ENCODE measurements around the gene PIGU.
"Not testable (repeated sequence)": the region's sequence is repeated elsewhere in the genome, so short reads cannot be mapped to it uniquely, and the experiment has no call there.

PIGU gene

DNA sequence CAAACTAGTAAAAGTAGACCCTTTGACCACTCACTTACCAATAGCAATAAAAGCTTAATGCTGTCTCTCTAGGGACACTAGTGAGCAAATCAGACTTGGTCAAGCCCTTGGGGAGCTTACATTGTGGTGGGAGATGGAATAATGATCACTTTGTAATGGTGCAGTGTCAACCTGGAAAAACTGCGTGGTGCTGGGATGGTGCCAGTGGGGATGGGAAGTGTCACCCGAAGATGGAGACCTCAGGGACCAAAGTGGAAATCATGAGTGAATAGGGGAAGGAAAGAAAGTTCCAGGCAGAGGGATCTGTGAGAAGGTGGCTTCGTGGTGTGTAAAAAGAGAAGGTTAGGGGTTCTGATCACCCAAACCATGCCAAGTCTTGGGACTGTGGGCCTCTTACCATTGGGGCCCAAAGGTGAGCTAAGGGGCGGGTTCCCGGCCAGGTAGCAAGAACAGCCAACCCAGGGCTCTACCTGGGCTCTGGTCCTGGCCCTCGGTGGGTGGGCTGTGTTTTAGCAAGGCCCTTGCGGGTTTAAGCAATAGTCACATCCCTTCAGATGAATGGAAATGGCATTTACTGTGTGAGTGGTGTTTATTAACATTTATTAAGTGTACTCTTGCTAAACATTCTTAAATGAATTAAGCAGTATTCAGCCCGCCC, 145.2 kb downstream of the PIGU start:
- no peak for DNase-seq
- in situ Hi-C loops (cut with HindIII; ENCODE audit: low pct_ligation_motif_present, low pct_unique_long_range_greater_than_20kb, low sequenced_read_pairs): no loop called here

- in situ Hi-C loops (cut with HindIII; ENCODE audit: low pct_ligation_motif_present, low pct_unique_long_range_greater_than_20kb, low sequenced_read_pairs): no loop called here
- no peak for DNase-seq
Observed at GRCh38 chr20:34530342-34530741, 146.6 kb downstream of the PIGU start.

DNA sequence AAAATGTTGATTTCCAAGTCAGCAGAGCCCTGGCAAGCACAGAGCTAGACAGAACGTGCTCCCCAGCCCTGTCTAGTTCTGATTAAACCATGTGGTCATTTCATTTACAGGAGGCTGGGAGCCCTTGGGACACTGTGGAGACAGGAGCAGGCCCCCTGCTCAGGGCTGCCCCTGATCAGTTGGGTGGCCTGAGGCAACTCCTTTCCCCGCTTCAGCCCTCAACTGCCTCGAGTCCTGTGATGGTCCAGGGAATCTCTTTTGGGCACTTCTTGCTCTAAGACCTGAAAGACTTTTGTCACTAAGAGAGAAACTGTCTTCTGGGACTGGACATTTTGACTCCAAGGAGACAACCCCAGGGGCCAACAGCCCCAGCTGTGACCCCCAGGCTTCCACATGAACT, 147.2 kb downstream of the PIGU start:
- no peak for DNase-seq
- in situ Hi-C loops (cut with HindIII; ENCODE audit: low pct_ligation_motif_present, low pct_unique_long_range_greater_than_20kb, low sequenced_read_pairs): no loop called here

DNA sequence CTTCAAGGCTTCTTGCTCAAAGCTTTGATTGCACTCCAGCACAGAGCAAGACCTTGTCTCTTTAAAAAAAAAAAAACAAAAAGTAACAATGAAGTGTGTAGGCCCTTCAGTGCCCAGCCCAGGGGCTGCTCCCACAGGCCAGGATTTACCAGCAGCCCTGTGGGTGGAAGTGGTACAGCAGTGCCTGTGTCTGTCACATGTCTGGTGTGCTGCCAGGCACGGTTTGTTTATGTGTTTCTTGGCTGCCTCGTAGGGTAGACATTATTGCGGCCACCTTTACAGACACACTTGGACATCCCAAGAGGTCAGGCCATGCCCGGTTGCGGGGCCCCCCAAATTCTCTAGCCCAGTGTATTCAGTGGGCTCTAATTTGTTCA, 148.0 kb downstream of the PIGU start:
- DNase-seq: no peak
- in situ Hi-C loops (cut with HindIII; ENCODE audit: low pct_ligation_motif_present, low pct_unique_long_range_greater_than_20kb, low sequenced_read_pairs): no loop called here

DNA sequence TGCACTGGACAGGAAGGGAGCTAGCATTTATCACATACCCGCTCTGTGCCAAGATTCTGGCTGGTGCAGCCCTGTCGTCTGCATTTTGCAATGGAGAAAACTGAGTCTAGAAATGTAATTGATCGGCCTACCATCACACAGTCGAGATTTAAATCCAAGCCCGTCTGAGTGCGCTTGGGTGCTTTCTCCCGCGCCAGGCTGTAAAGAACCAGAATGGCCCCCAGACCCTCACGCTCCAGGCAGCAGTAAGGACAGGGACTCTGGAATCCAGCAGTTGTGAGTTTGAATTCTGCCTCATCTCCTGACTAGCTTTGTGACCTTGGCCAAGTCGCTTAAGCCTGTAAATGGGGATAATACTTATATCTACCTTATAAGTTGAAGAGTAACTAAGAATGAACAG, 149.9 kb downstream of the PIGU start:
- no peak for DNase-seq
- in situ Hi-C loops (cut with HindIII; ENCODE audit: low pct_ligation_motif_present, low pct_unique_long_range_greater_than_20kb, low sequenced_read_pairs): no loop called here

- in situ Hi-C loops (cut with HindIII; ENCODE audit: low pct_ligation_motif_present, low pct_unique_long_range_greater_than_20kb, low sequenced_read_pairs): no loop called here
- no peak for DNase-seq
Observed at GRCh38 chr20:34526466-34526865, 150.4 kb downstream of the PIGU start.

DNA sequence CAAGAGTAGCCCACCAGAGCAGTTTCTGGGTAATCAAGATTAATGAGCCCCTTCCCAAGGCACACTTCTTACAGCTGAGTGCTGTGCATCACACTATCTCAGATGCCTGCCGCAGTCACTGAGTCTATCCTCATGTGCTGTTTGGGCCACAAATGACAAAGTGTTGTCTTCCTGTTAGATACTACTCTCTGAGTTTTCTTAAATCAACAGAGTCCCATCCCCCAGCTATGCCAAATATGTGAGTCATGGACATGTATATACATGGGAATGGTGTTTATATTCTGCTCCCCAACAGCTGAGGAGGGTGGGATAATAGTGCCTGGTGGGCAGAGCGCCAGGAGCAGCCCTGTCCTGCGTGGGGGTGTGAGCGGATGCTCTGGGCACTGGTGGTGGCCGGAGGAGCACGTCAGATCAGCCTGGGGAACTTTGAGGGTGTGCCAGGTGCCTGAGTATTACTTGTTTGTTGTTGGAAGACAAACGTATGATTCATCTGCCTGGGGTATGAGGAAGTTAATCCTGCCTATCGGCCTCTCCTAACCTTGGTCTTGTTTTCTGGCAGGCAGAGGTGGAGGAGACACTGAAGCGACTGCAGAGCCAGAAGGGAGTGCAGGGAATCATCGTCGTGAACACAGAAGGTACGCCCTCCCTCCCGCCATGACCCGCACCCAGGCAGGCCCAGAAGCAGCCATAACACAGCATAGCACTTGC, 151.0 kb downstream of the PIGU start:
- in situ Hi-C loops (cut with HindIII; ENCODE audit: low pct_ligation_motif_present, low pct_unique_long_range_greater_than_20kb, low sequenced_read_pairs): no loop called here
- peak; percentile 93 for DNase-seq

DNA sequence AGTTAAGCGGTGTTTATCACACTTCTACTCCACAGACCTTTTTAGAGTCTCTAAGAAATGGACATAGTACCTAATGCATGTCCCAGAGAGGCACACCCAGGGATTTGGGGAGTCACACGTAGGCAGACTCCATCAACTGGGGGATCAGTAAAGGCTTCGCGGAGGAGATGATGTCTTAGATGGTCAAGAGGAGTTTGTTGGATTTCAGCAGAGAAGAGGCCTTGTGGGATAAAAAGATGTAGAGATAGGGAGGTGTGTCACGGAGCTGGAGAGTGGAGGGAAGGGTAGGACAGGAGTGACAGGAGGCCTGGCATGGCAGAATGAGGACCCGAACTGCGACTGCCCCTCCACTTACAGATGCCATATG, 151.6 kb downstream of the PIGU start:
- no peak for DNase-seq
- in situ Hi-C loops (cut with HindIII; ENCODE audit: low pct_ligation_motif_present, low pct_unique_long_range_greater_than_20kb, low sequenced_read_pairs): no loop called here

DNA sequence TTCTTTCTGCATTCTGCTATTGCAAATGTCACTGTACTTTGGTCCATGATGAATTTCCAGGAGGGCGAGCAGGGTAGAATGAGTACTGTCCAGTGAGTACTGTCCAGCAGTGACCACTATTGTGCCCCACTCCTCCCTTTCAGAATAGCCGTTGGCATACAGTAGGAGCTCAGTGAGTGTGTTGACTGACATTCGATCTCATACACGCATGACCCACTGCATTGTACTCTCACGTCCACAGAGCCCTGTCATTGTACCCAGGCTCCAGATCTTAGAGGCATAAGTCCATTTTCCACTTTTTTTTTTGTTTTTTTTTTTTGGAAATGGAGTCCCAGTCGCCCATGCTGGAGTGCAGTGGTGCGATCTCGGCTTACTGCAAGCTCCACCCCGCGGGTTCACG, 152.5 kb downstream of the PIGU start:
- no peak for DNase-seq
- in situ Hi-C loops (cut with HindIII; ENCODE audit: low pct_ligation_motif_present, low pct_unique_long_range_greater_than_20kb, low sequenced_read_pairs): no loop called here

DNA sequence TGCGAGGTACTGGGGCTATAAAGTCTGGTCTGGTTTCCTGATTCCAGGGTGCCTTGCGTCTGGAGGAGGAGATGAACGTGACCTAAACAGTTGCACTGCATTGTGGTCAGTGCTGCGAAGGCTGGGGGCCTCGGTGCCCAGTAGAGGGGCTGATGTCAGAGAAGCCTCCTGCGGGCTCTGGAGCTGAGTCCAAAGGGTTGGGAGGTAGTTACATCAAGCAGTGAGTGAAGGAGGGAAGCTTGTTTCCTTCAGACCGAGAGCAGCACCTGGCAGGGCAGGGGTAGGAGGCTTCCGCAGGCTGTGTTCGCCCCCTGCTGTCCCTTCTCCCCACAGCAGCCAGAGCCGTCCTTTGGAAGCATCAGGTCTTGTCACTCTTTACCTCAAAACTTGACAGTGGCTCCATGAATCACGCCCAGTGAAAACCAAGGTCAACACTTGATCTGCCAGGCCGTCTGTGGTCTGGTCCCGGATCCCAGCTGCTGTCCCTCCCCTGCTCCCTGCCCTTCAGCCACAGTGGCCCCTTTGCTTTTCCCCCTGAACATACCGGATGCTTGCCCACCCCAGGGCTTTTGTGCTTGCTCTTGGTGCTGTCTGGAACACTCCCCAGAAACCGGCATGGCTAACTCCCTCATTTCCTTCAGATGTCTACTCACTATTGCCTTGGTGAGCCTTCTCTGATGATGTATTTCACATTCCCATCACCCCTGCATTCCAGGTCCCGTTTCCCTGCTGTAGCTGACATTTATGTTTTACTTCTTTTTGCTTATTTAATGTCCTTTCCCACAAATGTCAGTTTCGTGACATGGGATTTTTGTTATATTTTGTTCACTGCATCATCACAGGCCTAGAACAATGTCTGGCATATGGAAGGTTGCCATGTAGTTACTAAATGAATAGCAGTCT, 153.7 kb downstream of the PIGU start:
- peak; percentile 57 for DNase-seq
- in situ Hi-C loops (cut with HindIII; ENCODE audit: low pct_ligation_motif_present, low pct_unique_long_range_greater_than_20kb, low sequenced_read_pairs): no loop called here

DNA sequence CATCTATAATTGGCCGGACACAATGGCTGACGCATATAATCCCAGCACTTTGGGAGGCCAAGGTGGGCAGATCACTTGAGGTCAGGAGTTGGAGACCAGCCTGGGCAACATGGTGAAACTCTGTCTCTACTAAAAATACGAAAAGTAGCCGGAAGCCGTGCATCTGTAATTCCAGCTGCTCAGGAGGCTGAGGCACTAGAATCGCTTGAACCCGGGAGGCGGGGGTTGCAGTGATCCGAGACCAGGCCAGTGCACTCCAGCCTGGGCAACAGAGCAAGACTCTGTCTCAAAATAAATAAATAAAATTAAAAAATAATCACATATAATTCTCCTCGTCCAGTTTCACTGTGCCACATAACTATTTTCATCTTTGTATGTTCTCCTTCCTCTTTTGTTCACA, 157.1 kb downstream of the PIGU start:
- in situ Hi-C loops (cut with HindIII; ENCODE audit: low pct_ligation_motif_present, low pct_unique_long_range_greater_than_20kb, low sequenced_read_pairs); DNase-seq: not testable (repeated sequence)

GRCh38 chr20:34518863-34519262, 158.0 kb downstream of the PIGU start:
- DNase-seq; in situ Hi-C loops (cut with HindIII; ENCODE audit: low pct_ligation_motif_present, low pct_unique_long_range_greater_than_20kb, low sequenced_read_pairs): not testable (repeated sequence)

DNA sequence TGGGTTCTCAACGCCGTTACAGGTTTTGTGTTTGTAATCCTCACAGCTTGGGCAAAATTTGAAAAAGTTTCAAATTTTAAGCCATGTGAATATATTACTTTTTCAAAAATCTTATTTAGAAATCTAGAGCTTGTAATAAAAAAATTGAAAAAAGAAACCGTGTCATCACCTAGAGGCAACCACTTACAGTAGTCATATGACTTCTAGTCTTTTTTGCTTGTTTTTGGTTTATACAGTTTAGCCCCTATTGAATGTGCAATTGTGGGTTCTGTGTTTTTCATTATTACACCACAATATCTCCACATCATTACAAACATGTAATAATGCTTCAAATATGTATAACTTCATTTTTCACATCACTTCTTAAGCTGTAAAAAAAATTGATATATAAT, 159.8 kb downstream of the PIGU start:
- in situ Hi-C loops (cut with HindIII; ENCODE audit: low pct_ligation_motif_present, low pct_unique_long_range_greater_than_20kb, low sequenced_read_pairs): no loop called here
- no peak for DNase-seq

DNA sequence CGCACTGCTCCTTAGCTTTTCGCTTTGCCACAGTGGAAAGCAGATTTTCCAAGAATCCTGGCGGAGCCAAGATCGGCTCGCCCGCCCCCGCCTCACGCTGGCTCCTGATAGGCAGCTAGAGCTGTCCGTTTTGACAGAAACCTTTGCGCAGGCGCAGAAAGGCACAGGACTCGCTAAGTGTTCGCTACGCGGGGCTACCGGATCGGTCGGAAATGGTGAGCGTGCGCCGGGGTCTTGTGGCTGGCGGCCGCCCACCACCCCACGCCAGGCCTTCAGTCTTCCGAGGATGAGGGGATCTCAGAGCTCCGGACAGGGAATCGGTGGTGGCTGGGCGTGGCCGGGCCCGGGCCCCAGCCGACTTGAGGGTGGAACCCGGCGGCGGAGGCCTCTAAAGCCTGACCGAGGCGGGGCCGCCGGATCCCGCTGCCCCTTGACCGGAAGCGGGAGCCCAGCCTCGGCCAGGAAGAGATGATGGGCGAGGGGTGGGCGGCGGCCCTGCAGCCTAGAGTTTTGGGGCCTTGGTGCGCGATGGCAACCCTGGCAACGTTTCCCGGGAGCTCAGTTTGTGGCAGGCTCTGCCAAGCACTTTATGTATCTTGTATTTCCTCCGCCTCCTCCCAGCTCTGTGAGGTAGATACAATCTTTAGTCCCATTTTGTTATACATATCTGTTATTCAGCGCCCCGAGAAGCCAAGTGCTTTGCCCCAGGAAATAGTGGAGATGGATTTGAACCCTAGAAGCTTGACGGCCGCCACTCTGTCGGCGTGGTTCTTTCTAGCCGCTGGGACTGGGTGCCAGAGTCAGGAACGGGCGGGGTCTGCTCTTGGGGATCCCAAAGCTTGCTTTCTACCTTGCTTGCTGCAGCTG, 160.4 kb downstream of the PIGU start, which contains the start of gene DYNLRB1:
DYNLRB1 (plus strand) TSS at position 176 of the 867 bp plus-strand sequence; CDS start at position 213, 37 bp downstream.
- in situ Hi-C loops (cut with HindIII; ENCODE audit: low pct_ligation_motif_present, low pct_unique_long_range_greater_than_20kb, low sequenced_read_pairs): no loop called here
- DNase-seq: peak; percentile 96

- in situ Hi-C loops (cut with HindIII; ENCODE audit: low pct_ligation_motif_present, low pct_unique_long_range_greater_than_20kb, low sequenced_read_pairs): no loop called here
- peak; percentile 54 for DNase-seq
Observed at GRCh38 chr20:34515484-34516246, 161.2 kb downstream of the PIGU start.

- in situ Hi-C loops (cut with HindIII; ENCODE audit: low pct_ligation_motif_present, low pct_unique_long_range_greater_than_20kb, low sequenced_read_pairs): no loop called here
- DNase-seq: no peak
Observed at GRCh38 chr20:34514897-34515483, 161.9 kb downstream of the PIGU start.

GRCh38 chr20:34514034-34514433, 162.9 kb downstream of the PIGU start:
- in situ Hi-C loops (cut with HindIII; ENCODE audit: low pct_ligation_motif_present, low pct_unique_long_range_greater_than_20kb, low sequenced_read_pairs); DNase-seq: not testable (repeated sequence)

Measured in ACHN (cell line).